IMR-90 (cell line): ENCODE data around the gene HAUS5. TPM values are rescaled to one million over a fixed set of nuclear protein-coding genes. Genes with fewer than 3 reads are reported as not detected.

Experiments used
- ATAC-seq: fragments of 200-7000 bp; cut with Tn5 transposase; 2 replicates; pipeline ENCODE4 v1.9.1; 2020; ENCODE audit warnings: low read depth, mild to moderate bottlenecking, moderate library complexity
- BruUV-seq: library from RNA; stranded (reverse); fragments of 400-500 nt; replicated peaks from 2 replicates; lab custom pipeline; 2021; lab: Mats Ljungman, UMichigan
- CTCF ChIA-PET: fragments of 300-600 bp; formaldehyde crosslinking; extraction: SDS; loops from one replicate; lab custom pipeline; 2021; ENCODE audit warnings: antibody characterized with exemption; lab: Yijun Ruan, JAX
- POLR2A ChIA-PET: fragments of 300-600 bp; sonication (Branson Sonifier 250); formaldehyde crosslinking; loops from one replicate; lab custom pipeline; 2022; ENCODE audit warnings: antibody characterized with exemption; ENCODE audit not compliant: unreplicated experiment; lab: Charles Lee
- DNase-seq: peaks from one replicate; pipeline ENCODE4 v3.0.0; 2013
- H2AFZ ChIP-seq: replicated peaks from 2 replicates; pipeline ENCODE3; 2013; ENCODE audit warnings: low read length, mild to moderate bottlenecking; ENCODE audit not compliant: poor library complexity
- H2AK5ac ChIP-seq: 2 replicates; pipeline ENCODE4 v1.6.1; 2013; ENCODE audit warnings: low read depth, low read length, inconsistent platforms
- H2AK9ac ChIP-seq: replicated peaks from 2 replicates; pipeline ENCODE3; 2013; ENCODE audit warnings: mild to moderate bottlenecking, low read depth, low read length, moderate library complexity; ENCODE audit not compliant: poor library complexity
- H2BK120ac ChIP-seq: 2 replicates; pipeline ENCODE4 v1.6.1; 2013; ENCODE audit warnings: low read depth, low read length, inconsistent platforms
- H2BK15ac ChIP-seq: 3 replicates; pipeline ENCODE4 v1.6.1; 2013; ENCODE audit warnings: low read depth, low read length, inconsistent platforms
- H2BK20ac ChIP-seq: 2 replicates; pipeline ENCODE4 v1.6.1; 2013; ENCODE audit warnings: low read depth, mild to moderate bottlenecking, inconsistent platforms, low read length, moderate library complexity
- H2BK5ac ChIP-seq: 2 replicates; pipeline ENCODE4 v1.6.1; 2013; ENCODE audit warnings: mild to moderate bottlenecking, low read depth, low read length, inconsistent platforms; ENCODE audit not compliant: poor library complexity, severe bottlenecking
- H3K14ac ChIP-seq: replicated peaks from 2 replicates; pipeline ENCODE4 v1.6.1; 2013; ENCODE audit warnings: low read depth, low read length, inconsistent platforms
- H3K18ac ChIP-seq: 2 replicates; pipeline ENCODE4 v1.6.1; 2013; ENCODE audit warnings: low read depth, low read length, control low read depth
- H3K23ac ChIP-seq: 2 replicates; pipeline ENCODE4 v1.6.1; 2013; ENCODE audit warnings: low read depth, low read length, inconsistent platforms
- H3K27ac ChIP-seq: 2 replicates; pipeline ENCODE4 v1.5.1; 2013; ENCODE audit warnings: mild to moderate bottlenecking, control low read depth, low read length; ENCODE audit not compliant: insufficient read depth
- H3K27me3 ChIP-seq: 2 replicates; pipeline ENCODE4 v1.6.1; 2013; ENCODE audit warnings: low read length; ENCODE audit not compliant: control insufficient read depth, insufficient read depth
- H3K36me3 ChIP-seq: 2 replicates; pipeline ENCODE4 v1.6.1; 2013; ENCODE audit warnings: low read length, mixed read lengths; ENCODE audit not compliant: control insufficient read depth, insufficient read depth
- H3K4ac ChIP-seq: 2 replicates; pipeline ENCODE4 v1.6.1; 2013; ENCODE audit warnings: low read depth, low read length, inconsistent platforms
- H3K4me1 ChIP-seq: 2 replicates; pipeline ENCODE4 v1.6.1; 2013; ENCODE audit warnings: low read length, mixed read lengths; ENCODE audit not compliant: control insufficient read depth, insufficient read depth
- H3K4me2 ChIP-seq: 2 replicates; pipeline ENCODE4 v1.6.1; 2013; ENCODE audit warnings: low read depth, mild to moderate bottlenecking, control low read depth, low read length, moderate library complexity
- H3K4me3 ChIP-seq: 2 replicates; pipeline ENCODE4 v1.5.1; 2013; ENCODE audit warnings: low read depth, mild to moderate bottlenecking, control low read depth, low read length, moderate library complexity; ENCODE audit not compliant: insufficient read depth
- H3K56ac ChIP-seq: 2 replicates; pipeline ENCODE4 v1.6.1; 2013; ENCODE audit warnings: low read length, inconsistent platforms; ENCODE audit not compliant: insufficient read depth; ENCODE audit errors: extremely low read depth
- H3K79me1 ChIP-seq, 2 experiments: 2 replicates each; pipeline ENCODE4 v1.6.1; 2013; ENCODE audit warnings: low read length in 2 of 2, inconsistent platforms in 1 of 2, low read depth in 1 of 2
- H3K9ac ChIP-seq: 2 replicates; pipeline ENCODE4 v1.6.1; 2013; ENCODE audit warnings: low read depth, low read length, control low read depth
- H3K9me1 ChIP-seq: 2 replicates; pipeline ENCODE4 v1.6.1; 2013; ENCODE audit warnings: low read length, inconsistent platforms; ENCODE audit not compliant: insufficient read depth
- H3K9me3 ChIP-seq: 2 replicates; pipeline ENCODE4 v1.6.1; 2013; ENCODE audit warnings: low read length; ENCODE audit not compliant: control insufficient read depth, insufficient read depth
- H4K20me1 ChIP-seq: 2 replicates; pipeline ENCODE4 v1.6.1; 2013; ENCODE audit warnings: low read length, inconsistent platforms; ENCODE audit not compliant: insufficient read depth
- H4K5ac ChIP-seq: 2 replicates; pipeline ENCODE4 v1.6.1; 2013; ENCODE audit warnings: mild to moderate bottlenecking, low read depth, low read length, control low read depth
- H4K8ac ChIP-seq, 2 experiments: 2 replicates each; pipeline ENCODE4 v1.6.1; 2013; ENCODE audit warnings: low read depth in 2 of 2, low read length in 2 of 2, control low read depth in 1 of 2, inconsistent platforms in 1 of 2
- H4K91ac ChIP-seq: 2 replicates; pipeline ENCODE4 v1.6.1; 2013; ENCODE audit warnings: low read depth, low read length, inconsistent platforms; ENCODE audit not compliant: insufficient read depth
- CEBPB ChIP-seq: IDR thresholded peaks from 2 replicates; pipeline ENCODE4 v1.6.1; 2012; ENCODE audit warnings: low read depth, low read length, improper control_type of control experiment
- FOS ChIP-seq: fragments of 150-350 bp; IDR thresholded peaks from 2 replicates; pipeline ENCODE4 v1.6.1; 2016; ENCODE audit warnings: low read depth, low read length
- MAFK ChIP-seq: IDR thresholded peaks from 2 replicates; pipeline ENCODE4 v1.6.1; 2012; ENCODE audit warnings: low read depth, low read length, improper control_type of control experiment
- MAZ ChIP-seq: IDR thresholded peaks from 2 replicates; pipeline ENCODE4 v1.6.1; 2012; ENCODE audit warnings: low read depth, mild to moderate bottlenecking, low read length, improper control_type of control experiment, moderate library complexity, borderline replicate concordance
- MXI1 ChIP-seq: IDR thresholded peaks from 2 replicates; pipeline ENCODE4 v1.6.1; 2012; ENCODE audit warnings: low read depth, mild to moderate bottlenecking, low read length, moderate library complexity, borderline replicate concordance
- NFE2L2 ChIP-seq: fragments of 150-350 bp; IDR thresholded peaks from 2 replicates; pipeline ENCODE4 v1.6.1; 2016; ENCODE audit warnings: low read depth, mild to moderate bottlenecking, low read length
- RCOR1 ChIP-seq: IDR thresholded peaks from 2 replicates; pipeline ENCODE4 v1.6.1; 2012; ENCODE audit warnings: mild to moderate bottlenecking, low read length, improper control_type of control experiment; ENCODE audit not compliant: insufficient replicate concordance
- SMC3 ChIP-seq: fragments of 150-350 bp; IDR thresholded peaks from 2 replicates; pipeline ENCODE4 v1.6.1; 2016; ENCODE audit warnings: low read depth, mild to moderate bottlenecking, antibody characterized with exemption, low read length, moderate library complexity
- WGBS, 2 experiments: methylation state at CpG; one replicate each; pipeline versions ENCODE4 v1.1.5 to v1.1.7; 2013; ENCODE audit warnings: missing lambda C conversion rate in 2 of 2; ENCODE audit not compliant: insufficient read length in 1 of 2; ENCODE audit errors: extremely low coverage in 2 of 2; 5-methylcytosine and 5-hydroxymethylcytosine counted together
- dilution Hi-C: fragments of 300-500 bp; cut with HindIII; formaldehyde crosslinking; loops from one replicate; pipeline ENCODE4 v1.14.3; 2018; ENCODE audit warnings: low sequenced_read_pairs; ENCODE audit not compliant: unreplicated experiment
- in situ Hi-C: fragments of 300-500 bp; cut with MboI; formaldehyde crosslinking; loops from 3 replicates; pipeline ENCODE4 v1.14.3; 2019; ENCODE audit warnings: low sequenced_read_pairs, inconsistent platforms, mixed read lengths
- intact Hi-C: fragments of 100-400 bp; cut with micrococcal nuclease; formaldehyde crosslinking; loops from 2 replicates; pipeline ENCODE4 v1.10.0; 2022
- polyA plus RNA-seq, 3 experiments: library from polyadenylated mRNA; depleted of rRNA; stranded (reverse); fragments of >200 nt; gene quantifications; 2 replicates each; pipeline ENCODE4 v1.2.3, GENCODE V29; 2012; ENCODE audit warnings: low replicate concordance in 1 of 3
- total RNA-seq: library from RNA; depleted of rRNA; stranded (reverse); fragments of >200 nt; gene quantifications from 2 replicates; pipeline ENCODE4 v1.2.3, GENCODE V29; 2012
- TF ChIP-seq, protein P1 (sequence below): fragments of 150-350 bp; IDR thresholded peaks from 2 replicates; pipeline ENCODE4 v1.6.1; 2017; ENCODE audit warnings: mild to moderate bottlenecking, antibody characterized with exemption, low read length, low read depth
- TF ChIP-seq, protein P2 (sequence below): fragments of 150-350 bp; IDR thresholded peaks from 2 replicates; pipeline ENCODE4 v1.6.1; 2016; ENCODE audit warnings: low read depth, mild to moderate bottlenecking, low read length, moderate library complexity, borderline replicate concordance
- TF ChIP-seq, protein P3 (sequence below): conservative IDR thresholded peaks from 2 replicates; pipeline ENCODE4 v1.5.1; 2012; ENCODE audit warnings: mild to moderate bottlenecking, low read depth, low read length, improper control_type of control experiment

The HAUS5 gene
- total and polyA plus RNA-seq, 2 of the 4 experiments (the other 2 are of a cell fraction): 3.4 to 6.2 TPM

GRCh38 chr19:35644206-35644986 is 31.9 kb downstream of the HAUS5 start:
- CTCF ChIA-PET: no interaction called here

More at GRCh38 chr19:35644206-35644986, 31.9 kb downstream of the HAUS5 start:
- in situ Hi-C loops: no loop called here
- BruUV-seq: no TSS peak
- peak overlapping the region; percentile 92 for H2AK9ac ChIP-seq
- 0 out of 2 replicates have a peak overlapping the region, but pooled peaks have one; percentile 24 for H3K14ac ChIP-seq
- peak overlapping the region; percentile 39; the same call in 1 of the 2 replicates for H3K9ac ChIP-seq
- peak overlapping the region; percentile 28; the same call in 1 of the 2 replicates for H4K91ac ChIP-seq
- peak overlapping the region; percentile 72; the same call in 1 of the 2 replicates for H3K23ac ChIP-seq
- H2AFZ ChIP-seq: peak overlapping the region; percentile 98
- H3K27me3 ChIP-seq: no peaks in the 10 kb centered on the region
- DNase-seq (peak; percentile 88), ATAC-seq (peak; percentile 79)
- H3K4me3 ChIP-seq: peak overlapping the region; percentile 67
- H2BK15ac ChIP-seq: no peak overlapping the region
- H4K5ac ChIP-seq: 0 out of 2 replicates have a peak overlapping the region, but pooled peaks have one; percentile 8
- H3K4me1 ChIP-seq: peaks cover 11% of the 10 kb centered on the region
- no peak overlapping the region for H3K18ac ChIP-seq
- H3K36me3 ChIP-seq: no peaks in the 10 kb centered on the region
- no peak overlapping the region for H3K56ac ChIP-seq
- dilution Hi-C loops: no loop called here
- peak overlapping the region; percentile 41 for H2BK5ac ChIP-seq
- H2BK20ac ChIP-seq: no peak overlapping the region
- TF ChIP-seq, protein P1, sequence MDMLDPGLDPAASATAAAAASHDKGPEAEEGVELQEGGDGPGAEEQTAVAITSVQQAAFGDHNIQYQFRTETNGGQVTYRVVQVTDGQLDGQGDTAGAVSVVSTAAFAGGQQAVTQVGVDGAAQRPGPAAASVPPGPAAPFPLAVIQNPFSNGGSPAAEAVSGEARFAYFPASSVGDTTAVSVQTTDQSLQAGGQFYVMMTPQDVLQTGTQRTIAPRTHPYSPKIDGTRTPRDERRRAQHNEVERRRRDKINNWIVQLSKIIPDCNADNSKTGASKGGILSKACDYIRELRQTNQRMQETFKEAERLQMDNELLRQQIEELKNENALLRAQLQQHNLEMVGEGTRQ: peak; percentile 78
- no peak for TF ChIP-seq SMC3
- TF ChIP-seq MAFK: no peak
- TF ChIP-seq, protein P2, sequence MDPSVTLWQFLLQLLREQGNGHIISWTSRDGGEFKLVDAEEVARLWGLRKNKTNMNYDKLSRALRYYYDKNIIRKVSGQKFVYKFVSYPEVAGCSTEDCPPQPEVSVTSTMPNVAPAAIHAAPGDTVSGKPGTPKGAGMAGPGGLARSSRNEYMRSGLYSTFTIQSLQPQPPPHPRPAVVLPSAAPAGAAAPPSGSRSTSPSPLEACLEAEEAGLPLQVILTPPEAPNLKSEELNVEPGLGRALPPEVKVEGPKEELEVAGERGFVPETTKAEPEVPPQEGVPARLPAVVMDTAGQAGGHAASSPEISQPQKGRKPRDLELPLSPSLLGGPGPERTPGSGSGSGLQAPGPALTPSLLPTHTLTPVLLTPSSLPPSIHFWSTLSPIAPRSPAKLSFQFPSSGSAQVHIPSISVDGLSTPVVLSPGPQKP: no peak
- TF ChIP-seq, protein P3, sequence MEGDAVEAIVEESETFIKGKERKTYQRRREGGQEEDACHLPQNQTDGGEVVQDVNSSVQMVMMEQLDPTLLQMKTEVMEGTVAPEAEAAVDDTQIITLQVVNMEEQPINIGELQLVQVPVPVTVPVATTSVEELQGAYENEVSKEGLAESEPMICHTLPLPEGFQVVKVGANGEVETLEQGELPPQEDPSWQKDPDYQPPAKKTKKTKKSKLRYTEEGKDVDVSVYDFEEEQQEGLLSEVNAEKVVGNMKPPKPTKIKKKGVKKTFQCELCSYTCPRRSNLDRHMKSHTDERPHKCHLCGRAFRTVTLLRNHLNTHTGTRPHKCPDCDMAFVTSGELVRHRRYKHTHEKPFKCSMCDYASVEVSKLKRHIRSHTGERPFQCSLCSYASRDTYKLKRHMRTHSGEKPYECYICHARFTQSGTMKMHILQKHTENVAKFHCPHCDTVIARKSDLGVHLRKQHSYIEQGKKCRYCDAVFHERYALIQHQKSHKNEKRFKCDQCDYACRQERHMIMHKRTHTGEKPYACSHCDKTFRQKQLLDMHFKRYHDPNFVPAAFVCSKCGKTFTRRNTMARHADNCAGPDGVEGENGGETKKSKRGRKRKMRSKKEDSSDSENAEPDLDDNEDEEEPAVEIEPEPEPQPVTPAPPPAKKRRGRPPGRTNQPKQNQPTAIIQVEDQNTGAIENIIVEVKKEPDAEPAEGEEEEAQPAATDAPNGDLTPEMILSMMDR: no peak
- TF ChIP-seq FOS: no peak
- no peak for TF ChIP-seq RCOR1
- no peak for TF ChIP-seq CEBPB
- 0 out of 2 replicates have a peak, but pooled peaks have one; percentile 39 for TF ChIP-seq MAZ
- 0 out of 2 replicates have a peak, but pooled peaks have one; percentile 59 for TF ChIP-seq MXI1
- TF ChIP-seq NFE2L2: no peak
- H4K20me1 ChIP-seq: peaks cover 9% of the 10 kb centered on the region
- H2BK120ac ChIP-seq: no peak overlapping the region
- intact Hi-C loops: loop anchor here (2.0 kb wide), 1 partner anchor 72 kb away; no protein-coding TSS in a partner anchor
- POLR2A ChIA-PET: no interaction called here
- WGBS, 2 experiments: 1% methylated on average over 28 of the region's 60 CpGs; no CpG with 5 or more reads in 1 of the 2 experiments
- no peak overlapping the region; the same call in 1 of the 2 replicates for H2AK5ac ChIP-seq
- H3K27ac ChIP-seq: peak overlapping the region; percentile 38
- peak overlapping the region; percentile 49 to 92; a peak in 2 of 4 replicates for H4K8ac ChIP-seq
- peak overlapping the region; percentile 45 for H3K4ac ChIP-seq
- peaks cover 0 to 18% of the 10 kb centered on the region in 2 experiments; a peak in 2 of 4 replicates for H3K79me1 ChIP-seq
- H3K9me1 ChIP-seq: peaks cover 23% of the 10 kb centered on the region
- no peaks in the 10 kb centered on the region for H3K9me3 ChIP-seq
- H3K4me2 ChIP-seq: peak overlapping the region; percentile 98
